GM19023 (cell line): ENCODE data around the gene ZBTB7C.

ENCODE experiments used
- ATAC-seq: cut with Tn5 transposase; IDR thresholded peaks from one replicate; pipeline ENCODE4 v1.9.1; 2021; ENCODE audit warnings: mild to moderate bottlenecking, moderate library complexity; ENCODE audit not compliant: unreplicated experiment

The ZBTB7C gene

GRCh38 chr18:48131042-48131441 is 278.1 kb downstream of the ZBTB7C start:
- no peak for ATAC-seq

- no peak for ATAC-seq
Measured at GRCh38 chr18:48129621-48130082, 279.5 kb downstream of the ZBTB7C start.

- ATAC-seq, result no peak
Measured at GRCh38 chr18:48127606-48128005, 281.6 kb downstream of the ZBTB7C start.

- ATAC-seq, result no peak
Measured at GRCh38 chr18:48126240-48126639, 282.9 kb downstream of the ZBTB7C start.

- ATAC-seq, result no peak
Measured at GRCh38 chr18:48125724-48126123, 283.5 kb downstream of the ZBTB7C start.

- peak; percentile 63 for ATAC-seq
Measured at GRCh38 chr18:48124857-48125626, 284.1 kb downstream of the ZBTB7C start.

GRCh38 chr18:48123941-48124340 is 285.2 kb downstream of the ZBTB7C start:
- ATAC-seq, result no peak

GRCh38 chr18:48123324-48123723 is 285.9 kb downstream of the ZBTB7C start:
- no peak for ATAC-seq

GRCh38 chr18:48122816-48123215 is 286.4 kb downstream of the ZBTB7C start:
- no peak for ATAC-seq

- no peak for ATAC-seq
Measured at GRCh38 chr18:48122376-48122775, 286.8 kb downstream of the ZBTB7C start.

- no peak for ATAC-seq
Measured at GRCh38 chr18:48121752-48122151, 287.4 kb downstream of the ZBTB7C start.

- no peak for ATAC-seq
Measured at GRCh38 chr18:48119204-48119603, 290.0 kb downstream of the ZBTB7C start.

GRCh38 chr18:48116873-48117630 is 292.1 kb downstream of the ZBTB7C start:
- ATAC-seq, result no peak

- no peak for ATAC-seq
Measured at GRCh38 chr18:48116017-48116416, 293.2 kb downstream of the ZBTB7C start.

GRCh38 chr18:48113691-48114090 is 295.5 kb downstream of the ZBTB7C start:
- ATAC-seq, result no peak

- ATAC-seq, result no peak
Measured at GRCh38 chr18:48111587-48111986, 297.6 kb downstream of the ZBTB7C start.

GRCh38 chr18:48110797-48111196 is 298.4 kb downstream of the ZBTB7C start:
- no peak for ATAC-seq

- no peak for ATAC-seq
Measured at GRCh38 chr18:48109961-48110493, 299.2 kb downstream of the ZBTB7C start.

- no peak for ATAC-seq
Measured at GRCh38 chr18:48108136-48108535, 301.0 kb downstream of the ZBTB7C start.

- ATAC-seq, result no peak
Measured at GRCh38 chr18:48106976-48107781, 302.0 kb downstream of the ZBTB7C start.

- no peak for ATAC-seq
Measured at GRCh38 chr18:48106498-48106897, 302.7 kb downstream of the ZBTB7C start.
